Measurements from ENCODE around the gene CHTF18. TPM values are rescaled to one million over a fixed set of nuclear protein-coding genes. Genes with fewer than 3 reads are reported as not detected.

The CHTF18 gene
- total and polyA plus RNA-seq, 2 donors from 2014 or later: 4.2 to 16.0 TPM

DNA sequence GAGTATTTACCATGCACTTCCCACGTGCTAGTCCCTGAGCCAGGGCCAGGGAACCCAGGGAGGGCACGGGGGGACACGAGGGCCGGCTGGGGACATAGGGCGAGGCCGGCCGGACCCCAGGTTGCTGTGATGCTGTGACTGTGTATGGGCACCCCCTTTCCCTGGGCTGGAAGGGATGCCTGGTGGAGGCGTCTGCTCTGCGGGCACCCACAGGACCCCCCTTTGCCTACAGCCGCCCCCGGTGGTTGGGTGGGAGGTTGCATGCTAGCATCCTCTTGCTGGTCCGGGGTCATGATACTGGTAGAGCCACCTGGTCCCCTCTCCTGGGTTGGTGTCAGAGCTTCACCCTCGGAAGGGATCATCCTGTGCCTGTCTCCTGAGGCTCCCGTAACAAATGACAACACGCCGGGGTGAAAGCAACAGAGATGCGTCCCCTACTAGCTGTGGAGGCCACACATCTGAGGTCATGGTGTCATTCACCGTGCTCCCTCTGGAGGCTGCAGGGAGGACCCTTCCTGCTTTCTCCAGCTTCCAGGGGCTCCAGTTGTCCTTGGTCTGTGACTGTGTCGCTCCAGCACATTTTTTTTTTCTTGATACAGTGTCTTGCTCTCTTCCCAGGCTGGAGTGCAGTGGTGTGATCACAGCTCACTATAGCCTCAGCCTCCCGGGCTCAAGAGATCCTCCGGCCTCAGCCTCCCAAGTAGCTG lies 44.5 kb upstream of the CHTF18 start:
- TF ChIP-seq, protein P1, sequence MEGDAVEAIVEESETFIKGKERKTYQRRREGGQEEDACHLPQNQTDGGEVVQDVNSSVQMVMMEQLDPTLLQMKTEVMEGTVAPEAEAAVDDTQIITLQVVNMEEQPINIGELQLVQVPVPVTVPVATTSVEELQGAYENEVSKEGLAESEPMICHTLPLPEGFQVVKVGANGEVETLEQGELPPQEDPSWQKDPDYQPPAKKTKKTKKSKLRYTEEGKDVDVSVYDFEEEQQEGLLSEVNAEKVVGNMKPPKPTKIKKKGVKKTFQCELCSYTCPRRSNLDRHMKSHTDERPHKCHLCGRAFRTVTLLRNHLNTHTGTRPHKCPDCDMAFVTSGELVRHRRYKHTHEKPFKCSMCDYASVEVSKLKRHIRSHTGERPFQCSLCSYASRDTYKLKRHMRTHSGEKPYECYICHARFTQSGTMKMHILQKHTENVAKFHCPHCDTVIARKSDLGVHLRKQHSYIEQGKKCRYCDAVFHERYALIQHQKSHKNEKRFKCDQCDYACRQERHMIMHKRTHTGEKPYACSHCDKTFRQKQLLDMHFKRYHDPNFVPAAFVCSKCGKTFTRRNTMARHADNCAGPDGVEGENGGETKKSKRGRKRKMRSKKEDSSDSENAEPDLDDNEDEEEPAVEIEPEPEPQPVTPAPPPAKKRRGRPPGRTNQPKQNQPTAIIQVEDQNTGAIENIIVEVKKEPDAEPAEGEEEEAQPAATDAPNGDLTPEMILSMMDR (IDR thresholded peaks at IDR 0.05; ENCODE audit: borderline replicate concordance, extremely low read depth, insufficient read depth): no peak
- H3K9me3 ChIP-seq (ENCODE audit: control insufficient read depth in 2 of 3, insufficient read depth in 1 of 3, low read length in 3 of 3): no peaks in the 10 kb centered on the region
- no peaks in the 10 kb centered on the region for H3K27me3 ChIP-seq (ENCODE audit: control insufficient read depth, insufficient read depth, low read length)
- DNase-seq (no peak), FAIRE-seq (no peak)
- intact Hi-C loops (cut with DNase I): no loop called here
- no peak overlapping the region for H3K27ac ChIP-seq (ENCODE audit: low read depth in 2 of 2, low read length in 2 of 2)
- H3K4me1 ChIP-seq (ENCODE audit: control insufficient read depth in 2 of 3, insufficient read depth in 2 of 3, low read depth in 1 of 3, low read length in 3 of 3): peaks cover 0 to 11% (median 0%) of the 10 kb centered on the region in 3 donors
- H3K9ac ChIP-seq (ENCODE audit: low read length in 3 of 3): no peak overlapping the region
- no peak overlapping the region for H3K4me3 ChIP-seq (ENCODE audit: low read length in 3 of 3)
- H3K36me3 ChIP-seq (ENCODE audit: control insufficient read depth in 2 of 3, insufficient read depth in 3 of 3, low read length in 3 of 3): no peaks in the 10 kb centered on the region

DNA sequence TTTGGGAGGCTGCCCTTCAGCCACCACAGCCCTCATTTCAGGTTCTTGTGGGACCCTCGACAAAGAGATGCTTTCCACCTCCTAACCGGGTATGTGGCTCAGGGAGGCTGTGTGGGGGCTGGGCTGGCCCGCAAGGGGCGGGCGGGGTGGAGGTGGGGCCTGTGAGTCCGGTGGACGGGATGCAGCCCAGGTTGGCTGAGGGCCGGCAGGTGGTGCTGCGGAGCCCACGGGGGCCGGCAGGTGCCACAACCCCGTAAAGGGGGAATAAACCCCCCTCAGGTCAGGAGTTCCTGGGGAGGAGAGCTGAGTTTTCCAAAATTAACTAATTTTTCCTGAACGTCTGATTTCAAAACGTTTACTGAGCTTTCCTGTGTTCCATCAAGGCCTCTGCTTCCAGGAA lies 42.7 kb upstream of the CHTF18 start:
- peak in 3 of 5 donors; percentile 54 to 68 (median 64) for DNase-seq
- intact Hi-C loops (cut with DNase I): no loop called here
- Histone ChIP-seq H3K36me3 (ENCODE audit: control insufficient read depth in 2 of 3, insufficient read depth in 3 of 3, low read length in 3 of 3) (no peaks in the 10 kb centered on the region), H3K27ac (ENCODE audit: low read depth in 2 of 2, low read length in 2 of 2) (no peak overlapping the region), H3K27me3 (ENCODE audit: control insufficient read depth, insufficient read depth, low read length) (no peaks in the 10 kb centered on the region), H3K4me3 (ENCODE audit: low read length in 3 of 3) (no peak overlapping the region), H3K9me3 (ENCODE audit: control insufficient read depth in 2 of 3, insufficient read depth in 1 of 3, low read length in 3 of 3) (no peaks in the 10 kb centered on the region), H3K4me1 (ENCODE audit: control insufficient read depth in 2 of 3, insufficient read depth in 2 of 3, low read depth in 1 of 3, low read length in 3 of 3) (peaks cover 0 to 3% (median 0%) of the 10 kb centered on the region in 3 donors), H3K9ac (ENCODE audit: low read length in 3 of 3) (no peak overlapping the region)
- TF ChIP-seq, protein P1 (IDR thresholded peaks at IDR 0.05; ENCODE audit: borderline replicate concordance, extremely low read depth, insufficient read depth): peak; percentile 38
- FAIRE-seq: no peak

DNA sequence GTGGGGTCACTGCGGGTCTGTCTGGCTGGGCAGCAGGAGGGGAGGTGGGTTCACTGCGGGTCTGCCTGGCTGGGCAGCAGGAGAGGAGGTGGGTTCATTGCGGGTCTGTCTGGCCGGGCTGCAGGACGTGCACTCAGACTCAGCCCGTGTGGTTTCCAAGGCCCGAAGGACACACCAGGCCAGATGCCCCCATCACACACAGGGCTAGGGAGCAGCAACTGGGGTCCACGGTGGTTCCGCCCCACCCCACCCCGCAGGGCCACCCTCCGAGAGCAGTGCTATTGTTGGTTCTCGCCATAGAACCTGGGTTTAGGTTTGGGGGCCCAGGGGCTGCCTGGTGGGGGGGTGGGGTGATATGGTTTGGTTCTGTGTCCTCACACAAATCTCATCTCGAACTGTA lies 41.8 kb upstream of the CHTF18 start:
- Histone ChIP-seq H3K27ac (ENCODE audit: low read depth in 2 of 2, low read length in 2 of 2) (no peak overlapping the region), H3K4me3 (ENCODE audit: low read length in 3 of 3) (no peak overlapping the region), H3K4me1 (ENCODE audit: control insufficient read depth in 2 of 3, insufficient read depth in 2 of 3, low read depth in 1 of 3, low read length in 3 of 3) (no peaks in the 10 kb centered on the region), H3K9me3 (ENCODE audit: control insufficient read depth in 2 of 3, insufficient read depth in 1 of 3, low read length in 3 of 3) (no peaks in the 10 kb centered on the region), H3K9ac (ENCODE audit: low read length in 3 of 3) (no peak overlapping the region), H3K27me3 (ENCODE audit: control insufficient read depth, insufficient read depth, low read length) (no peaks in the 10 kb centered on the region), H3K36me3 (ENCODE audit: control insufficient read depth in 2 of 3, insufficient read depth in 3 of 3, low read length in 3 of 3) (no peaks in the 10 kb centered on the region)
- FAIRE-seq (no peak), DNase-seq (peak in 1 of 5 donors; percentile 38)
- intact Hi-C loops (cut with DNase I): no loop called here
- TF ChIP-seq, protein P1 (IDR thresholded peaks at IDR 0.05; ENCODE audit: borderline replicate concordance, extremely low read depth, insufficient read depth): no peak

All from kidney (tissue), 14 donors.